HepG2 (cell line): ENCODE results near the gene FOSB. TPM values are rescaled to one million over a fixed set of nuclear protein-coding genes. Genes with fewer than 3 reads are reported as not detected.

ENCODE experiments used
- AHDC1 ChIP-seq: sonication (generic); formaldehyde crosslinking; IDR thresholded peaks from 2 replicates; pipeline ENCODE4 v1.5.1; 2020; ENCODE audit warnings: mild to moderate bottlenecking, missing genetic modification reagents, borderline replicate concordance
- IKZF4 ChIP-seq: sonication (generic); formaldehyde crosslinking; IDR thresholded peaks from 2 replicates; pipeline ENCODE4 v1.5.1; 2020; ENCODE audit warnings: borderline replicate concordance, mild to moderate bottlenecking, low read depth, missing genetic modification reagents; ENCODE audit errors: not compliant biosample characterization
- KIAA2018 ChIP-seq: sonication (generic); formaldehyde crosslinking; IDR thresholded peaks from 2 replicates; pipeline ENCODE4 v1.5.0; 2020; ENCODE audit warnings: mild to moderate bottlenecking, missing genetic modification reagents, borderline replicate concordance
- MEIS1 ChIP-seq: sonication (generic); formaldehyde crosslinking; IDR thresholded peaks from 2 replicates; pipeline ENCODE4 v1.9.0; 2021; ENCODE audit warnings: mild to moderate bottlenecking, missing genetic modification reagents, moderate library complexity, borderline replicate concordance
- SALL1 ChIP-seq: sonication (generic); formaldehyde crosslinking; IDR thresholded peaks from 2 replicates; pipeline ENCODE4 v1.8.0; 2022; ENCODE audit warnings: mild to moderate bottlenecking, missing genetic modification reagents
- THAP11 ChIP-seq: IDR thresholded peaks from 2 replicates; pipeline ENCODE4 v1.6.1; 2016; ENCODE audit warnings: missing biosample characterization, missing genetic modification reagents
- ZBTB2 ChIP-seq: sonication (generic); formaldehyde crosslinking; IDR thresholded peaks from 2 replicates; pipeline ENCODE4 v1.8.0; 2022; ENCODE audit warnings: low read depth, missing genetic modification reagents
- ZBTB42 ChIP-seq: sonication (generic); formaldehyde crosslinking; IDR thresholded peaks from 2 replicates; pipeline ENCODE4 v1.5.0; 2020; ENCODE audit warnings: mild to moderate bottlenecking, missing genetic modification reagents
- ZNF431 ChIP-seq: sonication (generic); formaldehyde crosslinking; IDR thresholded peaks from 2 replicates; pipeline ENCODE4 v1.9.0; 2022; ENCODE audit warnings: missing genetic modification reagents, low read depth, mild to moderate bottlenecking, borderline replicate concordance
- ZNF792 ChIP-seq: IDR thresholded peaks from 2 replicates; pipeline ENCODE4 v1.6.1; 2016
- polyA plus RNA-seq, 8 experiments: library from polyadenylated mRNA; depleted of rRNA in 3 of 8; stranded (reverse) in 7 of 8; unstranded in 1 of 8; fragments of >200 nt; fragmentation: Illumina TruSeq in 4 of 8; extraction: Trizol in 4 of 8; gene quantifications; 2 replicates each; pipeline versions ENCODE4 v1.2.1 to v1.2.3, GENCODE V29; 2011 to 2016; ENCODE audit warnings: low read depth in 4 of 8, missing spikeins in 1 of 8, mixed read lengths in 1 of 8; ENCODE audit not compliant: insufficient read depth in 1 of 8
- total RNA-seq, 5 experiments: library from RNA; depleted of rRNA; stranded (reverse); fragments of >200 nt; fragmentation: Illumina TruSeq; extraction: Trizol; gene quantifications; 2 replicates each; pipeline ENCODE4 v1.2.3, GENCODE V29; 2016; ENCODE audit warnings: low read depth in 1 of 5

The FOSB gene
- total and polyA plus RNA-seq, 2 of the 13 experiments (the other 11 are each of a cell fraction or from before 2014, with no cell fraction given), result 2.8 to 6.0 TPM

- TF ChIP-seq ZBTB2 (CRISPR knock-in tag) (peak; percentile 81; the same call in 1 of the 2 replicates), MEIS1 (no peak), KIAA2018 (CRISPR knock-in tag) (no peak), IKZF4 (CRISPR knock-in tag) (no peak), ZNF792 (CRISPR knock-in tag) (0 out of 2 replicates have a peak, but pooled peaks have one; percentile 19), THAP11 (CRISPR knock-in tag) (peak; percentile 91), ZNF431 (CRISPR knock-in tag) (no peak), ZBTB42 (CRISPR knock-in tag) (no peak), SALL1 (peak; percentile 62), AHDC1 (CRISPR knock-in tag) (no peak)
These were observed 1.5 kb downstream of the FOSB start (continued) for GRCh38 chr19:45469132-45469944.
